LNCaP clone FGC (cell line): ENCODE measurements around the gene ICE2.

Experiments used
- DNase-seq: peaks from one replicate; pipeline ENCODE4 v3.0.0-alpha.2; 2011; ENCODE audit warnings: low read depth
- H3K4me3 ChIP-seq: 2 replicates; pipeline ENCODE4 v1.5.1; 2011; ENCODE audit warnings: mild to moderate bottlenecking, low read depth, low read length, control low read depth
- TF ChIP-seq, protein P1 (sequence below): IDR thresholded peaks from 2 replicates; pipeline ENCODE4 v1.5.1; 2012; ENCODE audit warnings: mild to moderate bottlenecking; ENCODE audit not compliant: control insufficient read depth, insufficient read depth; ENCODE audit errors: extremely low read depth

ICE2 gene

DNA sequence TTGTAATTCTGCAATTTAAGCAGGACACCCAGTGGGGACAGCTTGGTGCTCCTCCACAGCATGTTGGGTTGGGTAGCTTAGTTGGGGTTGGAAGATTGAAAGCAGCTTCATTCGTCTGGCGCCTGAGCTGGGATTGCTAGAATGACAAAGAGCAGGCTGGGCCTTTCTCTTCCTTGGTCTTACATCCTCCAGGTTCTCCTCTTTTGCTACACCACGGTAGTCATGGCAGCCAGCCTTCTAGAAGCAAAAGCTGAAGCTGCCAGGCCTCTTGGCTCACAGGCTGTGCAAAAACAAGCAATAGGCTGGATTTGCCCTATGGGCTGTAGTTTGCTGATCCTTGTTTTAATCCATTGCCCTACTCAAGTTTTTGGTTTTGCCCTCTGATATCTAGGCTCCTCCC is 78.0 kb downstream of the ICE2 start:
- H3K4me3 ChIP-seq, result no peak overlapping the region
- TF ChIP-seq, protein P1, sequence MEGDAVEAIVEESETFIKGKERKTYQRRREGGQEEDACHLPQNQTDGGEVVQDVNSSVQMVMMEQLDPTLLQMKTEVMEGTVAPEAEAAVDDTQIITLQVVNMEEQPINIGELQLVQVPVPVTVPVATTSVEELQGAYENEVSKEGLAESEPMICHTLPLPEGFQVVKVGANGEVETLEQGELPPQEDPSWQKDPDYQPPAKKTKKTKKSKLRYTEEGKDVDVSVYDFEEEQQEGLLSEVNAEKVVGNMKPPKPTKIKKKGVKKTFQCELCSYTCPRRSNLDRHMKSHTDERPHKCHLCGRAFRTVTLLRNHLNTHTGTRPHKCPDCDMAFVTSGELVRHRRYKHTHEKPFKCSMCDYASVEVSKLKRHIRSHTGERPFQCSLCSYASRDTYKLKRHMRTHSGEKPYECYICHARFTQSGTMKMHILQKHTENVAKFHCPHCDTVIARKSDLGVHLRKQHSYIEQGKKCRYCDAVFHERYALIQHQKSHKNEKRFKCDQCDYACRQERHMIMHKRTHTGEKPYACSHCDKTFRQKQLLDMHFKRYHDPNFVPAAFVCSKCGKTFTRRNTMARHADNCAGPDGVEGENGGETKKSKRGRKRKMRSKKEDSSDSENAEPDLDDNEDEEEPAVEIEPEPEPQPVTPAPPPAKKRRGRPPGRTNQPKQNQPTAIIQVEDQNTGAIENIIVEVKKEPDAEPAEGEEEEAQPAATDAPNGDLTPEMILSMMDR, result no peak

DNA sequence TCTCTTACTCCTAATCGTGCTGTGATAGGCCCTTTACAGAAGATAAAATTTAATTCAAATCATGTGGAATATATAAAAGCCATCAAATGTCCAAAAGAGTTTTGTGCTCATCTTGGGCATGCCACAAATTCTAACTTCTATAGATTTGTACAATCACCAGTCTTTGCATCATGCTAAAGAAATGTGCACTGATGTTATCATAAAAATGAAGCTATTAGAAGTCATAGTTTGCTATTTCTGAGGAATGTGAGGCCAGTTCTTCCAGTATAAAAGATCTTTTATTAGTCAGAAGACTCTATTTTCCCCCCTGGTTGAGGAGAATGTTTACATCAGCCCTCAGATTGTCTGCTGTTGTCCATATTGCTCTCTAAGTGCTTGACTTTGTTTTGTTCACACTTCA is 79.0 kb downstream of the ICE2 start:
- H3K4me3 ChIP-seq, result no peak overlapping the region
- TF ChIP-seq, protein P1, result no peak
- no peak for DNase-seq

More for the DNA sequence above, 78.0 kb downstream of the ICE2 start:
- DNase-seq, result no peak

DNA sequence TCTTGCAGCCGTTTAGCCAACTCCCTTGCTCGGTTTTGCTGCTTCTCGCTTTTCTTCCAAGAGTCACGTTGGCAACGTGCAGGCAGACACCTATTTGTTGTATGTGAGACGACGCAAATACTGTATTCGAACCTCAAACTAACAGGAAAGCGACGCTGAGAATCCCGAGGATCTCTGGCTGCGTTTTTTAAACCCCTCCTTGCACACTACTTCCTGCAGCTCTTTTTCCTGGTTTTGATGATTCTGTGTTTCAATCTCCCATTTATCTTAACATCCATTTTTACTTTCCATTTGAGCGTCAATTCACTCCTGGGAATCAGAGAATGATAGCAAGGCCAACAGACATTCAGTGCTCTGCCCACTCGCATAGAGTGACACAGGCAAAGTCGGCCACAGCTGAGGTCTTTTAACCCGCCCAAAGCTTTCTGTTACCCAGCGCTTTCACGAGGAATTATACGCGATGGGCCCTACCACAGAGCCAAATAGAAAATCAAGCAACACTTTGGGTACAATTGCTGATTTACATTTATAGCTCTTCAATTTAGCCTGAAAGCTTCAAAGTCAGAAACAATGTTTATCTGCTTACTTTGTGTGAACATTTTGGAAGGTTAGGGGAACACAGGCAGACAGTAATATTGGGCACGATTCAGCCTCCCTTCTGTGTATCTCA is 79.6 kb downstream of the ICE2 start:
- no peak overlapping the region for H3K4me3 ChIP-seq
- TF ChIP-seq, protein P1, result no peak
- no peak for DNase-seq

DNA sequence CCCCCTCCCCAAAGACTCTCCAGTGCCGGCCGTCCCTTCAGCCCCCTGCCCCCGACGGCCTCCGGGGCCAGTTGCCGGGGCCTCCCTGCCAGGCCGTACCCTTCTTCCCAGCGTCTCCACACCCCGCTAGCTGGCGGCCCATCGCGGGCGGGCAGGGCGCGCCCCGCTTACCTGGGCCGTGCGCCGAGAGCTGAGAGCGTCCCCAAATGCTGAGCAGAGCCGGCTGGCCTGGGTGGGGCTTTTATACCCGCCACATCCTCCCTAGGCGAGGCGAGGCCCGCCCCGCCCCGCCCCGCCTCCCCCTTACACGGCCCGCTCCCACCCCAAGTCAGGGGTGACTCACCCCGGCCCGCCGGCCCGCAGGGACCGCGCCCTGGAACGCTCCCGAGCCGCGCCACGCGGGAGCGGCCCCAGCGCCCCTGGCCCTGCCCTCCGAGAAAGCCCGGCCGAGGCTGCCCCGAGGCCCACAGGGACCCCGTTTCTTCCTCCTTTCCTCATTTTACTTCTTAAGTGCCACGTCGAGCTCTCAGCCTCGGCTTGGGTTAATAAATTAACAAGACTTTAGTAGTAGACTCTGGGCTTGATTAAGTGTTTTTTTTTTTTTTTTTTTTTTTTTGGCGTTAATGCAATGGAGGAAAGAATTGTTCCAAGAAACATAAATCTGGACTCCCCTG is 81.0 kb downstream of the ICE2 start, which contains the start of gene ANXA2:
ANXA2 (minus strand) TSS at position 215 of the 674 bp plus-strand sequence. CDS start 11,911 bp downstream, outside the sequence.
- DNase-seq, result no peak
- no peak within 1 kb of the TSS for H3K4me3 ChIP-seq
- TF ChIP-seq, protein P1, result no peak

DNA sequence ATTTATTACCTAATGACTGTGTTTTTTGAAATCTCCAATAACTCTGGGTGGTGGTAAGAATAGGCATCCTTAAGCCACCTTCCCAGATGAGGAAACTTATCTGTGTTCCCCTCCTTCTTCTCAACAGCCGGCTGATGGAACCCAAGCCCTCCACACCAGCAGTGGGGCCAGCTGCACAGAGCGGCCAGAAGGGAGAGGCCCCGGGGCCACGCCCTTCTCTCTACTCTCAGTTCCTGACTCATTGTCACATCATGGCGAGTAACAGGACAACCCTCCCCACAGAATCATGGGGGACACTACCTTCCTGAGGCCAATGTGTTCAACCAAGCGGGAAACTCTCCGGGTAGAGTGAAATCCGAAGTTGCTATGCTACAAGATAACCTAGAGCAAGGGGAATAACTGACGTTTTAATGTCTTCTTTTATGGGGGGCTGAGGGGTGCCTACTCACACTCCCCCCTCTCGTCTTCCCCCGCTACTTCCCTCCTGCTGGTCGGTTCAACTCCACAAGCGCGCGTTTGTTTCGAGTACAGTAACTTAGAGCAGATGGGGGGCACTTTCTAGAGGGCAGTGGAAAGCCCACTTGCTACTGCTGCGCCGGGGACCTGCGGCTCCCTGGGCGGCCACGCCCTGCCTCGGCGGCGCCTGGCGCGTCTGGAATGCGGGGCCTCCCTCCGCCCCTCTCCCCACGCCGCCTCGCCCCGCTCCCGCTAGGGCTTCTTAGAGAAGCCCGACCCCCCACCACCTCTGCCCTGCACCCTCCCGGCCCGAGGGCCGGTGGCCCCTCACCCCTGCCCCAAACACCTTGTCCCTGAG is 81.8 kb downstream of the ICE2 start:
- H3K4me3 ChIP-seq, result no peak overlapping the region
- DNase-seq, result no peak
- TF ChIP-seq, protein P1, result no peak

DNA sequence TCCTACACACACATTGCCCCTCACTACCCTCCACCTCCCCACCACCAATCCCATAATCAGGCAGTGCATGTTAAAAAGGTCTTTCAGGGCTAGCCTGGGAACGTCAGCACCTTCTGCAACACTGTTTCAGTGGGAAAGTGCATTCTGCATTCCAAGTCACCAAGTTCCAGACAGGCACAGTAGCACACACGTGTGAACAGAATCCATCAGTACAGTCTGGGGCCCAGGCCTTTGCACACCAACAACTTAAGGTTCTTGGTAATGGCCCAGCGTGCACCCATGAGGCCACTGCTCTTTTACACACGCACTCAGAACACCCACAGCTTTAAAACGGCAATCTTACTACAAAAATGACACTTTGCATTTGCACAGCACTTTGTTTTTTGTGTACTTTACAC is 82.4 kb downstream of the ICE2 start:
- no peak for DNase-seq
- TF ChIP-seq, protein P1, result no peak
- H3K4me3 ChIP-seq, result no peak overlapping the region
